ENCODE measurements around the gene RAPGEF5.

The RAPGEF5 gene, protein sequence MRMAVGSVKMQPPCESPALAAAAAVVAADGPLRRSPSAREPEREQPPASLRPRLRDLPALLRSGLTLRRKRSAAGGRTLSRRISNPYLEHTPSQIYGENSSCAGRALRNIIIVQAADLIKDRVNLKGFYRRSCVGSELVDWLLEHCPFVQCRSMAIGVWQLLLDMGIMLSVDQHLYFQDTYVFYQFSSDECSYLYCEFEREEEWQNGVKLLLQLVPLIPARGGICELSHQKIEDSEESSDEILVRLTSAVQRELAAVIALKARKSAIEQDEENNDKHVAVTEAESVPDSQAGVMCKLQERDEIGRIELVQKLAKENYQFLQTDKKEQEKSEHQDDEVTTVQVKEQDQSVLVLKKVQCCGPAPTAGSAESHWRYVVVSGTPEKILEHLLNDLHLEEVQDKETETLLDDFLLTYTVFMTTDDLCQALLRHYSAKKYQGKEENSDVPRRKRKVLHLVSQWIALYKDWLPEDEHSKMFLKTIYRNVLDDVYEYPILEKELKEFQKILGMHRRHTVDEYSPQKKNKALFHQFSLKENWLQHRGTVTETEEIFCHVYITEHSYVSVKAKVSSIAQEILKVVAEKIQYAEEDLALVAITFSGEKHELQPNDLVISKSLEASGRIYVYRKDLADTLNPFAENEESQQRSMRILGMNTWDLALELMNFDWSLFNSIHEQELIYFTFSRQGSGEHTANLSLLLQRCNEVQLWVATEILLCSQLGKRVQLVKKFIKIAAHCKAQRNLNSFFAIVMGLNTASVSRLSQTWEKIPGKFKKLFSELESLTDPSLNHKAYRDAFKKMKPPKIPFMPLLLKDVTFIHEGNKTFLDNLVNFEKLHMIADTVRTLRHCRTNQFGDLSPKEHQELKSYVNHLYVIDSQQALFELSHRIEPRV

DNA sequence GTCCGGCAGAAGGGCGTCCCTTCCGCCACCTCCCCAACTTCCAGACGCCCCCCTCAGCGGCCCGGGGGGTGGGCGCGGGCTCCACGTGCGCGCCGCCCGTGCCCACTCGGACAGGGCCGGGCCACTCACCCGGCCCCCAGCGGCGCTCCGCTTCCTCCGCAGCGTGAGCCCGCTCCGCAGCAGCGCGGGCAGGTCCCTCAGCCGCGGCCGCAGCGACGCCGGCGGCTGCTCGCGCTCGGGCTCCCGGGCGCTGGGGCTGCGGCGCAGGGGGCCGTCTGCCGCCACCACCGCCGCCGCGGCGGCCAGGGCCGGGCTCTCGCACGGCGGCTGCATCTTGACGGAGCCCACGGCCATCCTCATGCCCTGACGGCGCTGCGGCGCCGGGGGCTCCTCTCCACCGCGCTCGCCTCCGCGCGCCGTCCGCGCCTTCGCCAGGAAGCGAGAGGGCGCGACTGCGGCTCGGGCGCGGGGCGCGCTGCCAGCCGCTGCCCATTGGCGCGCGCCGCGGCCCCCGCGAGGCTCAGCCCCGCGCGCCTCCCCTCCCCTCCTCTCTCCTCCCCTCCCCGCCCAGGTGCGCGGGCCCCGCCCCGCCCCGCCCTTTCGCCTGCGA, at the start of gene RAPGEF5:
Gene RAPGEF5 (minus strand): TSS at position 454 of the 610 bp plus-strand sequence. CDS start 94 bp downstream, at position 360.
- peak; percentile 40 for ATAC-seq
- Mint-ChIP-seq H3K9me3 (peaks cover 17% of the 10 kb centered on the region), H3K4me3 (peak within 1 kb of the TSS; percentile 75), H3K4me1 (peaks cover 5% of the 10 kb centered on the region), H3K27ac (no peak within 1 kb of the TSS), H3K36me3 (no peaks in the 10 kb centered on the region), H3K27me3 (peaks cover 67% of the 10 kb centered on the region)

- Mint-ChIP-seq H3K4me1 (peaks cover 18% of the 10 kb centered on the region), H3K9me3 (no peaks in the 10 kb centered on the region), H3K4me3 (no peak overlapping the region), H3K27ac (no peak overlapping the region), H3K36me3 (no peaks in the 10 kb centered on the region), H3K27me3 (no peaks in the 10 kb centered on the region)
- ATAC-seq = no peak
These were observed 49.8 kb upstream of the RAPGEF5 start for GRCh38 chr7:22406715-22407114.

DNA sequence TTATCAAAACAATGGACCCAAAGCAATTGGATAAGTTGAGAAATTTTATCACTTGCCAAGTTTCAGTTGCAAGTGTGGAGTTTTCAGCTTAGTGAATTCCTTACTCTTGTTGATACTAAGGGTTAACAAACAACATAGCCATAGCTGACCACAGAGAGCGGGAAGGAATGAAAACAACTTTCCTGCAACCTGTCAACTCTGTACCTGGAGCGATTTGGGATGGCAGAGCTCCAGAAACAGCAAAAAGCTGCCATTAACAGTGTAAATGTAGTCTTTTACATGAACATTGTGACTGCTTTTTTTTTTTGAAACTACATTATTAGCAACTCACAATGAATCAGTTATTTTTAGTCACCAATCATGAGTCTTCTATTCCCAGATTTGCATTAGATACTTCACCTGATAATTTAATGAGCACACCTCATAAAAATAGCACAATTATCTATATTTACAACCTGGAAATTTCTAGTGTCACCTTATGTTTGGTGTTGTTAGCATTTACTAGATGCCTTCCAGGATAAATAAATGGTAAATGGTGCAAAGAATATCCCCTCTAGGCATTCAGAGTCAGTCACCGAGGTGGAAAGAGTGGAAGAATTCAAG, 47.6 kb upstream of the RAPGEF5 start:
- ATAC-seq = no peak
- no peaks in the 10 kb centered on the region for H3K27me3 Mint-ChIP-seq
- H3K36me3 Mint-ChIP-seq = no peaks in the 10 kb centered on the region
- no peaks in the 10 kb centered on the region for H3K9me3 Mint-ChIP-seq
- no peak overlapping the region for H3K4me3 Mint-ChIP-seq
- peaks cover 20% of the 10 kb centered on the region for H3K4me1 Mint-ChIP-seq
- no peak overlapping the region for H3K27ac Mint-ChIP-seq

- H3K9me3 Mint-ChIP-seq = no peaks in the 10 kb centered on the region
- H3K36me3 Mint-ChIP-seq = no peaks in the 10 kb centered on the region
- H3K4me3 Mint-ChIP-seq = no peak overlapping the region
- no peak overlapping the region for H3K27ac Mint-ChIP-seq
- H3K27me3 Mint-ChIP-seq = no peaks in the 10 kb centered on the region
- ATAC-seq = no peak
- H3K4me1 Mint-ChIP-seq = peaks cover 20% of the 10 kb centered on the region
These were observed 46.4 kb upstream of the RAPGEF5 start for GRCh38 chr7:22403344-22403743.

- H3K4me3 Mint-ChIP-seq = no peak overlapping the region
- no peaks in the 10 kb centered on the region for H3K9me3 Mint-ChIP-seq
- H3K36me3 Mint-ChIP-seq = no peaks in the 10 kb centered on the region
- peak; percentile 32 for ATAC-seq
- peaks cover 4% of the 10 kb centered on the region for H3K27me3 Mint-ChIP-seq
- H3K27ac Mint-ChIP-seq = no peak overlapping the region
- peaks cover 20% of the 10 kb centered on the region for H3K4me1 Mint-ChIP-seq
These were observed 45.3 kb upstream of the RAPGEF5 start for GRCh38 chr7:22402250-22402649.

DNA sequence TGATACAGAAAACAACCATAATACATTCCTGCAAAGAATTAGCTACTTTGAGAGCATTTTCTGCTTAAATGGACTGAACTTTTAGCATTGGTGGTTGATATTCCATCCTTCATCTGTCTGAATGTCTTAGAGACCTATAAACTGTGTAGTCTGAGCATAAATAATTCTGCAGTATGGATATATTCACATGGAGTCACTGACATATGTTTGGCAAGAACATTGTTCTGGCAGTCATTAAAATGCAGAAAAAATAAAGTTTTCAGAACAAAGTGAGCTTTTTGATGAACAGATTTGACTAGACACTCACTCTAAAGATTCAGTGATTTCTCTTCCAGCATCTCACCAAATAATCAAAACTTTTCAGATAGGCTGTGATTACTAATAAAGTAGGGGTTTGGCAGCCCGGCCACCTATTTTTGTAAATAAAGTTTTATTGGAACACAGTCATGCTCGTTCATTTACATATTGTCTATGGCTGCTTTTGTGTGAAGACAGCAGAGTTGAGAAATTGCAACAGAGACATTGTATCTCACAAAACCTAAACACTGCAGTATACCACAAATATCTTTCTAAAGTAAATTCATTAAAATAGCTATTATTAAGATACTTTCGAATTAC, 44.1 kb upstream of the RAPGEF5 start:
- peaks cover 20% of the 10 kb centered on the region for H3K4me1 Mint-ChIP-seq
- H3K36me3 Mint-ChIP-seq = no peaks in the 10 kb centered on the region
- no peaks in the 10 kb centered on the region for H3K9me3 Mint-ChIP-seq
- H3K4me3 Mint-ChIP-seq = no peak overlapping the region
- no peak for ATAC-seq
- H3K27ac Mint-ChIP-seq = no peak overlapping the region
- H3K27me3 Mint-ChIP-seq = peaks cover 9% of the 10 kb centered on the region

- Mint-ChIP-seq H3K27me3 (peaks cover 9% of the 10 kb centered on the region), H3K9me3 (no peaks in the 10 kb centered on the region), H3K4me1 (peaks cover 20% of the 10 kb centered on the region), H3K27ac (no peak overlapping the region), H3K4me3 (no peak overlapping the region), H3K36me3 (no peaks in the 10 kb centered on the region)
- no peak for ATAC-seq
These were observed 43.3 kb upstream of the RAPGEF5 start for GRCh38 chr7:22400150-22400814.

DNA sequence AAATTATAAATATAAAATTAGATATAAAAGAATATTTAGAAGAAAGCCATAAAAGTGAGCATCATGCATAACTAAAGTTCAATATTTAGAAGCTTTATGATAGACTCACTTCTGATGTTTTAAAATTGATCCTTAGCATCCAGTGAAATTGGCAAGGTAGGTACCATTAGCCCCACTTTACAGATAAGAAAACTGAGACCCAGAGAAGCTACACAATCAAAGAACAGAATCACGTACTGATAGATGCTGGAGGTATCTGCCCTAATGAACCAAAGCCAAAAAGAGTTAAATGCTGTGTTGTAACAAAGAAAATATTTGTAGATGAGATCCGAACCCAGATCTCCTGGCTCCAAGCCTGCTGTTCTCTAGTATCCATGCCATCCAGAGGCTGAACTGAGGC, 42.6 kb upstream of the RAPGEF5 start:
- no peaks in the 10 kb centered on the region for H3K9me3 Mint-ChIP-seq
- H3K4me1 Mint-ChIP-seq = peaks cover 20% of the 10 kb centered on the region
- no peak for ATAC-seq
- no peak overlapping the region for H3K27ac Mint-ChIP-seq
- H3K4me3 Mint-ChIP-seq = no peak overlapping the region
- peaks cover 9% of the 10 kb centered on the region for H3K27me3 Mint-ChIP-seq
- H3K36me3 Mint-ChIP-seq = no peaks in the 10 kb centered on the region

DNA sequence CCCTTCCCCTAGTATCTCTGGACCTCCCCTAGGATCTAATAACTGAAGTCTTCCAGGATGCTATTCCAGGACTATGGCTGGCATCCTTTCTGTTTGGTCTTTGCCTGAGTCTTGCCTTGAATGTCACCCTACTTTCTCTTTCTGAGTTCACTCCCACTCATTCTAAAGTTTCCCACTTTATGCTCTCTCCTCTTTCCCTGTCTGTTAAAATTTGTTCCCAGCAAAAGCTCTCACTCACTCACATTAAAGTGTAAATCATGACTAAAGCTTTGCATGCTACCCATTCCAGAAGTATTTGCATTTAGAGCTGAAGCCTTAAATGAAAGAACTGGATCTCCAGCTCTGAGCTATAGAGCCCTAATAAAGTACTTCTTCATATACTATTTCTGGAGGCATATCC, 42.1 kb upstream of the RAPGEF5 start:
- no peak overlapping the region for H3K27ac Mint-ChIP-seq
- no peaks in the 10 kb centered on the region for H3K36me3 Mint-ChIP-seq
- peaks cover 20% of the 10 kb centered on the region for H3K4me1 Mint-ChIP-seq
- no peak overlapping the region for H3K4me3 Mint-ChIP-seq
- H3K27me3 Mint-ChIP-seq = peaks cover 9% of the 10 kb centered on the region
- no peak for ATAC-seq
- H3K9me3 Mint-ChIP-seq = no peaks in the 10 kb centered on the region

- Mint-ChIP-seq H3K9me3 (no peaks in the 10 kb centered on the region), H3K27ac (no peak overlapping the region)
These were observed 41.0 kb upstream of the RAPGEF5 start for GRCh38 chr7:22397981-22398380.

GRCh38 chr7:22395222-22395621, 38.3 kb upstream of the RAPGEF5 start:
- Mint-ChIP-seq H3K4me3 (no peak overlapping the region), H3K27ac (no peak overlapping the region), H3K4me1 (no peaks in the 10 kb centered on the region), H3K9me3 (no peaks in the 10 kb centered on the region), H3K27me3 (peaks cover 25% of the 10 kb centered on the region), H3K36me3 (no peaks in the 10 kb centered on the region)
- ATAC-seq = no peak

More at GRCh38 chr7:22397981-22398380, 41.0 kb upstream of the RAPGEF5 start:
- Mint-ChIP-seq H3K27me3 (peaks cover 19% of the 10 kb centered on the region), H3K36me3 (no peaks in the 10 kb centered on the region), H3K4me3 (no peak overlapping the region), H3K4me1 (peaks cover 15% of the 10 kb centered on the region)
- ATAC-seq = no peak

DNA sequence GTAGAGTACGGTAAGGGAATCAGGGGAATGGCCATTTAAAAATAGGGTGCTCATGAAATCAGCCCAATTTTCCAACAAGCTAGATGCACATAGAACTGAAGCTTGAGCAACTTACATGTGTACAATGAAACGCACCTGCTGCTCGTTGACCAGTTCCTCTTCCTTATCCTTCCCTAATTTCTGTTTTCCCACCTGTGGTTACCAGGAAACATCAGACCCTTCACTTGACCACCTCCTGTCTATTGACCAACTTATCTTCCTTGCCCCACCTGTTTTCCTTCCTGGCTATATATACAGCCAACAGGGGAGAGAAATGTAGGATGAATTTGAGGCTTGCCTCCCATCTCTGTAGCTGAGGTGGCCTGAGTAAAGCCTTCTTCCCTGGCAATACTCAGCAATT, 37.8 kb upstream of the RAPGEF5 start:
- ATAC-seq = no peak
- peaks cover 25% of the 10 kb centered on the region for H3K27me3 Mint-ChIP-seq
- H3K4me1 Mint-ChIP-seq = no peaks in the 10 kb centered on the region
- no peaks in the 10 kb centered on the region for H3K9me3 Mint-ChIP-seq
- H3K27ac Mint-ChIP-seq = no peak overlapping the region
- no peak overlapping the region for H3K4me3 Mint-ChIP-seq
- no peaks in the 10 kb centered on the region for H3K36me3 Mint-ChIP-seq

- Mint-ChIP-seq H3K4me1 (no peaks in the 10 kb centered on the region), H3K36me3 (no peaks in the 10 kb centered on the region), H3K27ac (no peak overlapping the region), H3K27me3 (peaks cover 28% of the 10 kb centered on the region), H3K9me3 (no peaks in the 10 kb centered on the region), H3K4me3 (no peak overlapping the region)
- no peak for ATAC-seq
These were observed 37.2 kb upstream of the RAPGEF5 start for GRCh38 chr7:22393913-22394729.
